Loucy (cell line): ENCODE data around the gene EFCAB12.

ENCODE experiments used
- EZH2phosphoT487 ChIP-seq: fragments of 200-600 bp; IDR thresholded peaks from 2 replicates; pipeline ENCODE4 v1.6.1; 2018; ENCODE audit warnings: antibody characterized with exemption, mild to moderate bottlenecking, moderate library complexity, borderline replicate concordance
- TF ChIP-seq, protein P1 (sequence below): fragments of 200-600 bp; sonication (generic); conservative IDR thresholded peaks from 2 replicates; pipeline ENCODE4 v1.5.1; 2014; ENCODE audit warnings: mild to moderate bottlenecking, antibody characterized with exemption, low read length

GRCh38 chr3:129463094-129463493 is 34.7 kb upstream of the EFCAB12 start:
- TF ChIP-seq, protein P1, sequence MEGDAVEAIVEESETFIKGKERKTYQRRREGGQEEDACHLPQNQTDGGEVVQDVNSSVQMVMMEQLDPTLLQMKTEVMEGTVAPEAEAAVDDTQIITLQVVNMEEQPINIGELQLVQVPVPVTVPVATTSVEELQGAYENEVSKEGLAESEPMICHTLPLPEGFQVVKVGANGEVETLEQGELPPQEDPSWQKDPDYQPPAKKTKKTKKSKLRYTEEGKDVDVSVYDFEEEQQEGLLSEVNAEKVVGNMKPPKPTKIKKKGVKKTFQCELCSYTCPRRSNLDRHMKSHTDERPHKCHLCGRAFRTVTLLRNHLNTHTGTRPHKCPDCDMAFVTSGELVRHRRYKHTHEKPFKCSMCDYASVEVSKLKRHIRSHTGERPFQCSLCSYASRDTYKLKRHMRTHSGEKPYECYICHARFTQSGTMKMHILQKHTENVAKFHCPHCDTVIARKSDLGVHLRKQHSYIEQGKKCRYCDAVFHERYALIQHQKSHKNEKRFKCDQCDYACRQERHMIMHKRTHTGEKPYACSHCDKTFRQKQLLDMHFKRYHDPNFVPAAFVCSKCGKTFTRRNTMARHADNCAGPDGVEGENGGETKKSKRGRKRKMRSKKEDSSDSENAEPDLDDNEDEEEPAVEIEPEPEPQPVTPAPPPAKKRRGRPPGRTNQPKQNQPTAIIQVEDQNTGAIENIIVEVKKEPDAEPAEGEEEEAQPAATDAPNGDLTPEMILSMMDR: no peak
- TF ChIP-seq EZH2phosphoT487: no peak
